PC-3 (cell line): ENCODE measurements around the gene KDM7A. TPM values are rescaled to one million over a fixed set of nuclear protein-coding genes. Genes with fewer than 3 reads are reported as not detected.

ENCODE experiments used
- ATAC-seq: fragments of 200-7000 bp; cut with Tn5 transposase; 2 replicates; pipeline ENCODE4 v1.9.1; 2020; ENCODE audit warnings: mild to moderate bottlenecking, moderate library complexity
- BruUV-seq: library from RNA; stranded (reverse); fragments of 400-500 nt; replicated peaks from 2 replicates; lab custom pipeline; 2021; lab: Mats Ljungman, UMichigan
- CTCF ChIA-PET: fragments of 300-600 bp; sonication (Branson Sonifier 250); formaldehyde crosslinking; loops from one replicate; lab custom pipeline; 2022; ENCODE audit warnings: antibody characterized with exemption; lab: Charles Lee
- POLR2A ChIA-PET: fragments of 300-600 bp; sonication (Branson Sonifier 250); formaldehyde crosslinking; loops from one replicate; lab custom pipeline; 2022; ENCODE audit warnings: antibody characterized with exemption; ENCODE audit not compliant: unreplicated experiment; lab: Charles Lee
- DNase-seq: peaks from one replicate; pipeline ENCODE4 v3.0.0-alpha.2; 2015
- H2AFZ ChIP-seq: fragments of 300-600 bp; sonication (generic); 2 replicates; pipeline ENCODE4 v1.6.0; 2016; ENCODE audit warnings: antibody characterized with exemption, low read length
- H3F3A ChIP-seq: fragments of 300-600 bp; sonication (generic); one replicate; pipeline ENCODE4 v1.6.0; 2017; ENCODE audit warnings: antibody characterized with exemption, low read length, control low read depth, mild to moderate bottlenecking; ENCODE audit not compliant: unreplicated experiment
- H3K27ac ChIP-seq: fragments of 300-600 bp; sonication (generic); 2 replicates; pipeline ENCODE4 v1.5.1; 2016; ENCODE audit warnings: mild to moderate bottlenecking, low read length
- H3K27me3 ChIP-seq: fragments of 300-600 bp; sonication (generic); 2 replicates; pipeline ENCODE4 v1.6.1; 2016; ENCODE audit warnings: low read length, mixed read lengths
- H3K36me3 ChIP-seq: fragments of 300-600 bp; sonication (generic); 2 replicates; pipeline ENCODE4 v1.6.1; 2016; ENCODE audit warnings: low read depth, mixed run types, low read length, mixed read lengths
- H3K4me1 ChIP-seq: fragments of 300-600 bp; sonication (generic); 2 replicates; pipeline ENCODE4 v1.5.1; 2016; ENCODE audit warnings: low read length; ENCODE audit not compliant: insufficient read depth
- H3K4me2 ChIP-seq: fragments of 300-600 bp; sonication (generic); 2 replicates; pipeline ENCODE4 v1.6.0; 2016; ENCODE audit warnings: low read length
- H3K4me3 ChIP-seq: fragments of 300-600 bp; sonication (generic); 2 replicates; pipeline ENCODE4 v1.5.1; 2016; ENCODE audit warnings: mild to moderate bottlenecking, low read length, mixed read lengths
- H3K79me2 ChIP-seq: fragments of 300-600 bp; sonication (generic); 2 replicates; pipeline ENCODE4 v1.6.1; 2017; ENCODE audit warnings: low read length, mixed read lengths
- H3K9ac ChIP-seq: fragments of 300-600 bp; sonication (generic); 2 replicates; pipeline ENCODE4 v1.6.0; 2016; ENCODE audit warnings: mild to moderate bottlenecking, low read length
- H3K9me2 ChIP-seq: fragments of 300-600 bp; sonication (generic); replicated peaks from 2 replicates; pipeline ENCODE4 v1.6.1; 2016; ENCODE audit warnings: mixed run types, low read length, mixed read lengths
- H3K9me3 ChIP-seq: fragments of 300-600 bp; sonication (generic); 2 replicates; pipeline ENCODE4 v1.6.1; 2016; ENCODE audit warnings: low read length, mixed read lengths
- H4K20me1 ChIP-seq: fragments of 300-600 bp; sonication (generic); 2 replicates; pipeline ENCODE4 v1.6.1; 2016; ENCODE audit warnings: low read length, mixed read lengths
- EZH2 ChIP-seq: fragments of 300-600 bp; sonication (generic); IDR thresholded peaks from one replicate; pipeline ENCODE4 v1.6.1; 2017; ENCODE audit warnings: antibody characterized with exemption, mild to moderate bottlenecking, low read length; ENCODE audit not compliant: unreplicated experiment
- EZH2phosphoT487 ChIP-seq: fragments of 300-600 bp; sonication (generic); IDR thresholded peaks from 2 replicates; pipeline ENCODE4 v1.6.1; 2018; ENCODE audit warnings: mild to moderate bottlenecking, antibody characterized with exemption, low read length, borderline replicate concordance
- intact Hi-C: fragments of 100-400 bp; cut with micrococcal nuclease; formaldehyde crosslinking; loops from 2 replicates; pipeline ENCODE4 v1.9.0; 2023
- total RNA-seq: library from RNA; depleted of rRNA; stranded (reverse); fragments of >200 nt; gene quantifications from 2 replicates; pipeline ENCODE4 v1.2.3, GENCODE V29; 2014
- TF ChIP-seq, protein P1 (sequence below): fragments of 300-600 bp; sonication (generic); conservative IDR thresholded peaks from 2 replicates; pipeline ENCODE4 v1.5.1; 2017; ENCODE audit warnings: antibody characterized with exemption, low read depth, mild to moderate bottlenecking, low read length

Gene KDM7A
- total RNA-seq, 1 experiment from 2014 or later: 2.8 TPM

DNA sequence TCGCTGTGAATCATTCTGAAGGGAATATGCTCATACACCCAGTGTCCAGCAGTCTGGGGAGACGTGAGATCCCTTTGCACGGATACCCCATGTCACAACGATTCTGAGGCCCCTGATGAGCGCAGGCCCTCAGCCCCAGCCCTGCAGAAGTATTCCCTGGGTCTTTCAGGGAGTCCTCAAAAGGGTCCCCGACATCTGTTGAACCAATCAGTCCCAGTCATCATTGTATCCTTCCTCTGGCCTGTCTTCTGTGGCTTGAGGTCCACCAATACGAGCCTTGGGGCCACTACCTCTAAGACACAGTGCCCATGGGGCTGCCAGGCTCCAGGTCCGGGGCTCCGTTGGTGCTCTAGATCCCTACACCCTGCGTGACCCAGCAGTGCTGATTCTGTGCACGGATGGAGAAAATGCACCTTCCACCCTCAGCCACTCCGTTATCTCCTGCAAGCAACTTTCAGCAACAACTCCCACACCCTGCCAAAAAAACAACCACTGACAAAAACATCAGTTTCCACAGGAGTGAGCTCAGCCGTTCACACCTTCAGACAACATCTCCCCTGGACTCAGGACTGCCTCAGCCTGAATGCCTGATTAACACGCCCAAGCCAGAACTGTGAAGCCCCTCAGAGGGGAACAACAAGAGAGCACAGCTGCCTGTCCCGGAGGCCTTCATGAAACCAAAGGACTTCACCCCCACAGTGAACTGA lies 46.9 kb upstream of the KDM7A start:
- H3K9me3 ChIP-seq: no peaks in the 10 kb centered on the region
- no peak overlapping the region for H3K4me3 ChIP-seq
- 0 out of 2 replicates have a peak, but pooled peaks cover 7% of the 10 kb centered on the region for H3K4me1 ChIP-seq
- intact Hi-C loops: no loop called here
- TF ChIP-seq EZH2 (no peak), EZH2phosphoT487 (no peak)
- TF ChIP-seq, protein P1, sequence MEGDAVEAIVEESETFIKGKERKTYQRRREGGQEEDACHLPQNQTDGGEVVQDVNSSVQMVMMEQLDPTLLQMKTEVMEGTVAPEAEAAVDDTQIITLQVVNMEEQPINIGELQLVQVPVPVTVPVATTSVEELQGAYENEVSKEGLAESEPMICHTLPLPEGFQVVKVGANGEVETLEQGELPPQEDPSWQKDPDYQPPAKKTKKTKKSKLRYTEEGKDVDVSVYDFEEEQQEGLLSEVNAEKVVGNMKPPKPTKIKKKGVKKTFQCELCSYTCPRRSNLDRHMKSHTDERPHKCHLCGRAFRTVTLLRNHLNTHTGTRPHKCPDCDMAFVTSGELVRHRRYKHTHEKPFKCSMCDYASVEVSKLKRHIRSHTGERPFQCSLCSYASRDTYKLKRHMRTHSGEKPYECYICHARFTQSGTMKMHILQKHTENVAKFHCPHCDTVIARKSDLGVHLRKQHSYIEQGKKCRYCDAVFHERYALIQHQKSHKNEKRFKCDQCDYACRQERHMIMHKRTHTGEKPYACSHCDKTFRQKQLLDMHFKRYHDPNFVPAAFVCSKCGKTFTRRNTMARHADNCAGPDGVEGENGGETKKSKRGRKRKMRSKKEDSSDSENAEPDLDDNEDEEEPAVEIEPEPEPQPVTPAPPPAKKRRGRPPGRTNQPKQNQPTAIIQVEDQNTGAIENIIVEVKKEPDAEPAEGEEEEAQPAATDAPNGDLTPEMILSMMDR: no peak
- POLR2A ChIA-PET: no interaction called here
- H3K4me2 ChIP-seq: no peak overlapping the region
- ATAC-seq (no peak), DNase-seq (no peak)
- H3K36me3 ChIP-seq: no peaks in the 10 kb centered on the region
- no peaks in the 10 kb centered on the region for H3K79me2 ChIP-seq
- H3K27me3 ChIP-seq: no peaks in the 10 kb centered on the region
- no peak overlapping the region for H2AFZ ChIP-seq
- no peak overlapping the region for H3K9ac ChIP-seq
- CTCF ChIA-PET: no interaction called here
- no peaks in the 10 kb centered on the region for H3F3A ChIP-seq
- no TSS peak for BruUV-seq
- H3K9me2 ChIP-seq: no peaks in the 10 kb centered on the region
- no peaks in the 10 kb centered on the region for H4K20me1 ChIP-seq
- no peak overlapping the region for H3K27ac ChIP-seq

DNA sequence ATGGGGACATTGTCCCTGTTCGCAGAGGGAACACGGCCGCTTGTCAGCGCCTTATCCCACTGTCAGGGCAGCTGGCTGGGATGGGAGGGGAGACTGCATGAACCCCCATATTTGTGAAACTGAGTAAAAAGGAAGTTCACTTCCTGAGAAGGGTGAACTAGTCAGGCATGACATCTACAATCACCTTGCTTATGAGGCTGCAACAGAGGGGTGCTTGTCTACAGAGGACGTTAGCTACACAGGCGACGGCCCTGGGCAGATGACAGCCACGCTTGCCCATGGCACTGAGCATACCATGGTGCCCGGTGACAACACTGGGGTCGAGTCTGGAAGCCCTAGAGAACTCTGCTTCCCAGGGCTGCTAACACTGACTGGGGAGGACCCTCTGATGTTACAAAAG lies 46.0 kb upstream of the KDM7A start:
- Histone ChIP-seq H3K4me2 (no peak overlapping the region), H2AFZ (no peak overlapping the region), H3K79me2 (no peaks in the 10 kb centered on the region), H3K36me3 (no peaks in the 10 kb centered on the region), H3K9me2 (no peaks in the 10 kb centered on the region), H3K27me3 (no peaks in the 10 kb centered on the region), H4K20me1 (no peaks in the 10 kb centered on the region), H3F3A (no peaks in the 10 kb centered on the region), H3K4me1 (0 out of 2 replicates have a peak, but pooled peaks cover 7% of the 10 kb centered on the region), H3K27ac (no peak overlapping the region), H3K9ac (no peak overlapping the region), H3K4me3 (no peak overlapping the region), H3K9me3 (no peaks in the 10 kb centered on the region)
- ATAC-seq (no peak), DNase-seq (no peak)
- no TSS peak for BruUV-seq
- ChIA-PET CTCF (no interaction called here), POLR2A (no interaction called here)
- intact Hi-C loops: no loop called here
- no peak for TF ChIP-seq EZH2
- no peak for TF ChIP-seq EZH2phosphoT487
- TF ChIP-seq, protein P1: no peak
